Activated naive CD4-positive, alpha-beta T cell treated with anti-CD3 and anti-CD28 coated beads, Interleukin-2, amount 10 ng/mL, durations not matched to agents 5 hours and 36 hours (primary cell): ENCODE results near the gene FAM241B. TPM values are rescaled to one million over a fixed set of nuclear protein-coding genes. Genes with fewer than 3 reads are reported as not detected.

Experiments
- total RNA-seq, 2 experiments: library from RNA; stranded (reverse); gene quantifications; one replicate each; pipeline ENCODE4 v1.2.3, GENCODE V29; 2021

The FAM241B gene
- total RNA-seq = 1 to 10 TPM; 5.2 to 6.1 TPM

GRCh38 chr10:69629897-69630650 is at the start of gene FAM241B:
Gene FAM241B (plus strand): TSS chr10:69630247. CDS start chr10:69631744, 1,497 bp downstream.

Other genes with a start within 250 kb of the FAM241B start
- gene TACR2, start 213.3 kb upstream of the FAM241B start, total RNA-seq = not detected
- 10 to 100 TPM; 10.5 to 10.7 TPM for gene TSPAN15, start 178.8 kb upstream of the FAM241B start, total RNA-seq
- not detected for gene NEUROG3, start 56.8 kb upstream of the FAM241B start, total RNA-seq
- gene COL13A1, start 171.7 kb downstream of the FAM241B start, total RNA-seq = not detected